Effector memory CD4-positive, alpha-beta T cell (primary cell): ENCODE measurements around the gene A3GALT2.

Source experiments
- DNase-seq, 3 donors: peaks; one replicate each; pipeline ENCODE4 v3.0.0-alpha.2; 2020
- H3K27ac ChIP-seq: 2 replicates; pipeline ENCODE4 v1.7.0; 2013; ENCODE audit warnings: mild to moderate bottlenecking, low read length, moderate library complexity; ENCODE audit not compliant: insufficient read depth, poor library complexity, severe bottlenecking
- H3K27me3 ChIP-seq: replicated peaks from 2 replicates; pipeline ENCODE4 v1.7.0; 2013; ENCODE audit warnings: mild to moderate bottlenecking, low read length; ENCODE audit not compliant: insufficient read depth, control insufficient read depth, poor library complexity, severe bottlenecking
- H3K36me3 ChIP-seq: 2 replicates; pipeline ENCODE4 v1.7.0; 2013; ENCODE audit warnings: mild to moderate bottlenecking, low read length, moderate library complexity; ENCODE audit not compliant: control insufficient read depth, insufficient read depth
- H3K4me1 ChIP-seq: 2 replicates; pipeline ENCODE4 v1.7.0; 2013; ENCODE audit warnings: low read length, mild to moderate bottlenecking; ENCODE audit not compliant: control insufficient read depth, insufficient read depth, poor library complexity, severe bottlenecking
- H3K4me3 ChIP-seq: 2 replicates; pipeline ENCODE4 v1.7.0; 2013; ENCODE audit warnings: low read length, low read depth, mild to moderate bottlenecking; ENCODE audit not compliant: insufficient read depth, poor library complexity, severe bottlenecking
- H3K9me3 ChIP-seq: 2 replicates; pipeline ENCODE4 v1.7.0; 2013; ENCODE audit warnings: mild to moderate bottlenecking, low read length, moderate library complexity; ENCODE audit not compliant: control insufficient read depth

Gene A3GALT2

DNA sequence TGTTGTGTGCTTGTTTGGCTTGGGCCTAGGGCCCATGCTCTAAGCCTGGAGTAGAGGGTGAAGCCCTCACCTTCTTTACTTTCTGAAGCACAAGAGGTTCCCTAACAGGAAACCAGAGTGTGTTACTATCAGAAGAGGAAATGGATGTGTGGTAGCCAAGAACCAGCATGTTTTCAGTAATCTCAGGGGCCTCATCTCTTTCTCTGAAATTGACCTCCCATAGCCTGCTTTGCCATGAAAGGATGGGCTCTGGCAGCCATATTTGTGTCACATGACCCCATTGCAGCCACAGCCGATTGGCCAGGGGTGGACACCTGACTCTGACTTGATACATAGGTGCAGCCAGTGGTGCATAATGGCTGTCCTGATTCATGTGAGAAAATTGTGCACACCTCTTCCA is 18.6 kb downstream of the A3GALT2 start:
- no peaks in the 10 kb centered on the region for H3K36me3 ChIP-seq
- no peak for DNase-seq
- H3K9me3 ChIP-seq: no peaks in the 10 kb centered on the region
- no peaks in the 10 kb centered on the region for H3K4me1 ChIP-seq
- H3K27me3 ChIP-seq: peaks cover 12% of the 10 kb centered on the region
- H3K4me3 ChIP-seq: no peak overlapping the region
- H3K27ac ChIP-seq: no peak overlapping the region

DNA sequence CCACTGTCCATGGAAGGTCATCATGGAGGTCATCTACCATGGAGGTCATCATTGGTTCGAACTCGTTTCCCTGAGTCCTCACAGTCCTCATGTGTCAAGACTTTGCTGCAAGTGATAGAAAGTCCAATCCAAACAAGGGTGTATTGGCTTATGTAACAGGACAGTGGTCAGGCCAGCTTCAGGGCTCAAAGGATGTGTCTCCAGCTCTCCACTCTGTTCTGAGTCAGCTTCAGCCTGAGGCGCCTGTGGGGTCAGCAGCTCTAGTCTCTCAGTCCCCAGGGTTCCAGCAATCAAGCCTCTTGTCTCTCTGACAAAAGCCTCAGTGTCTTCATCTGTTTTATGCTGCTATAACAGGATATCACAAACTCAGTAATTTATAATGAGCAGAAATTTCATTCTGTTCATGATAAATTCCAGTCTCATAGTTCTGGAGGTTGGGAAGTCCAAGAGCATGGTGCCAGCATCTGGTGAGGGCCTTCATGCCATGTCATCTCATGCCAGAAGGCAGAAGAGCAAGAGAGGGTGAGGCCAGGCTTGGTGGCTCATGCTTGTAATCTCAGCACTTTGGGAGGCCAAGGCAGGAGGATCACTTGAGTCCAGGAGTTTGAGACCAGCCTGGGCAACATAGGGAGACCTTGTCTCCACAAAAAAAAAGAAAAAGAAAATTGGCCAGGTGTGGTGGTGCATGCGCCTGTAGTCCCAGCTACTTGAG is 19.5 kb downstream of the A3GALT2 start:
- DNase-seq: no peak
- Histone ChIP-seq H3K27me3 (peaks cover 6% of the 10 kb centered on the region), H3K4me1 (no peaks in the 10 kb centered on the region), H3K9me3 (no peaks in the 10 kb centered on the region), H3K4me3 (no peak overlapping the region), H3K36me3 (no peaks in the 10 kb centered on the region), H3K27ac (no peak overlapping the region)

DNA sequence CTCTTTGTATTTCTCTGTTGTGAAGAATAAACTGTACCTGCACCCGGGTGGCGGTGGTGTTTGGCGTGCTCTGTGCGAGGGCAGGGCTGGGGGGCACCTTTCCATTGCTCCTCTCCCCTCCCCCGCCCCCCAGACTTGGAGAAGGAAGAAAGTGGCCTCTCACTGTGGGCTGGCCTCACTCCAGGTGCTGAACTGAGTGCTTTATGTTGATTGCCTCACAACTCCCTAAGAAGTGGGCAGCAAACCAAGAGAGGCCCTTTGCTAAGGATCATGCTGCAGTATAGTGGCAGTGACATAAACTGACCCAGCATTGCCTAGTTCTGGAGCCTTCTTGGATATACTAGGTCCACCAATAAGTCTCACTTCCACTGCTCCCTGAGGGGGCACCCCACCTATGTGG is 20.2 kb downstream of the A3GALT2 start:
- Histone ChIP-seq H3K27ac (no peak overlapping the region), H3K27me3 (no peaks in the 10 kb centered on the region), H3K4me3 (no peak overlapping the region), H3K4me1 (no peaks in the 10 kb centered on the region), H3K9me3 (no peaks in the 10 kb centered on the region), H3K36me3 (no peaks in the 10 kb centered on the region)
- DNase-seq: no peak

DNA sequence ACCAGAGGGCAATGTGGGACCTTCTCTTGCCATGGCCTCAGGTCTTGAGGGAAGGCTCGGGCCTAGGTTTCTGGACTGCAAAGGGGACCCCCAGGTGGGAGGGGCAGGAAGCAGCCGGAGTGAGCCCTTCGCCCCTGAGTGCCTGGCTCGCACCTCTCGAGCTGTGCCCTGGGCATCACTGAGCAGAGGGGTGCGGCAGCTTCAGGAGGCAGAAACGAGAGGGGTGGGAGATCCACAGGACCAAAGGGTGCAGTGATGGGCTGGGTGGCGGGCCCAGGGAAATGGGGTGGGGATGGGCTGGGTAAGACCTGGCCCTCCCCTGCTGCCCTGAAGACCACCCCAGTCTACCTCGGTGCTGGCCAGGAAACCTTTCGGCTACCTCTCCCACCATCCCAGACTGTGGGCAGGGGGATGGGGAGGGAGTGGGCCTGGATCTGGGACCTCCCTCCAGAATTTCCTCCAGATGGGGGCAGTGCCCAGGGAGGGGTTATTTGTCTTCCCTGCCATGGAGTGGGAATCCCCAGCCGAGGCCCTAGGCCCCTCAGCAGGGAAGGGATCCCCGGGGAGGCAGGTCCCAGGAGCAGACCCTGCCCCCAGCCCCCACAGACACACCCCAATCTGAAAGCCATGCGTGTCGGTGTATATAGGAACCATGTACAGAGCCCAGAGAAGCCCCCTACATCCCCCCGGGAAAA is 21.3 kb downstream of the A3GALT2 start:
- Histone ChIP-seq H3K9me3 (no peaks in the 10 kb centered on the region), H3K27ac (no peak overlapping the region), H3K4me1 (peaks cover 3% of the 10 kb centered on the region), H3K27me3 (no peaks in the 10 kb centered on the region), H3K36me3 (no peaks in the 10 kb centered on the region), H3K4me3 (no peak overlapping the region)
- no peak for DNase-seq

DNA sequence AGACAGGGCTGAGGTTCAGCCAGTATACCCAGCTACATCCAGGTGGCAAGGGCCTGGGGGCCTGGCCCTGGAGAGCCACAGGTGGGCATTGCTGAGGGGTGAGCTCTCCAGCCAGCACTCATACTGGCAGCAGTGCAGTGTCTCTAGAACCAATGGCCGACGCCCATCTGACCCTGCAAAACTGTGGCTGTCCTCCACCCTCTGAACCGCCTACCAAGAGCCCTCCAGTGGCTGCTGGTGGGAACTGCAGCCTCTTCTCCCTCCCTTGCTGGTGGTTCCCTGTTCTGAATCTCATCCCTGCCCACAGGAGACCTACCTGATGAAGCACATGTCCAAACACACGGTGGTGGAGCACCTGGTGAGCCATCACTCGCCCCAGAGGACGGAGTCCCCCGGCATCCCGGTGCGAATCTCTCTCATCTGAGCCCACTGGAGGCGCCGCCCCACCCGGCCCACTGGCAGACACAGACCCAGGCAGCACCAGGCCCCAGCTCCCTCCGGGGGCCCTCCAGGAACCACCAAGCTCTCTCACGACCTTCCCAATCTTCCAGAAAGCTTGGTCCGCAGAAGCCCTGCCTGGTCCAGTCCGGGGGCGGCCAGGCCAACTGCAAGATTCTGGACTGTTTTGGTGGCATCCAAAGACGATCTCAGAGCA is 22.1 kb downstream of the A3GALT2 start:
- peak in 2 of 3 donors; percentile 15 to 23 for DNase-seq
- H3K9me3 ChIP-seq: no peaks in the 10 kb centered on the region
- H3K27ac ChIP-seq: no peak overlapping the region
- peaks cover 3% of the 10 kb centered on the region for H3K4me1 ChIP-seq
- H3K27me3 ChIP-seq: no peaks in the 10 kb centered on the region
- H3K36me3 ChIP-seq: no peaks in the 10 kb centered on the region
- no peak overlapping the region for H3K4me3 ChIP-seq

DNA sequence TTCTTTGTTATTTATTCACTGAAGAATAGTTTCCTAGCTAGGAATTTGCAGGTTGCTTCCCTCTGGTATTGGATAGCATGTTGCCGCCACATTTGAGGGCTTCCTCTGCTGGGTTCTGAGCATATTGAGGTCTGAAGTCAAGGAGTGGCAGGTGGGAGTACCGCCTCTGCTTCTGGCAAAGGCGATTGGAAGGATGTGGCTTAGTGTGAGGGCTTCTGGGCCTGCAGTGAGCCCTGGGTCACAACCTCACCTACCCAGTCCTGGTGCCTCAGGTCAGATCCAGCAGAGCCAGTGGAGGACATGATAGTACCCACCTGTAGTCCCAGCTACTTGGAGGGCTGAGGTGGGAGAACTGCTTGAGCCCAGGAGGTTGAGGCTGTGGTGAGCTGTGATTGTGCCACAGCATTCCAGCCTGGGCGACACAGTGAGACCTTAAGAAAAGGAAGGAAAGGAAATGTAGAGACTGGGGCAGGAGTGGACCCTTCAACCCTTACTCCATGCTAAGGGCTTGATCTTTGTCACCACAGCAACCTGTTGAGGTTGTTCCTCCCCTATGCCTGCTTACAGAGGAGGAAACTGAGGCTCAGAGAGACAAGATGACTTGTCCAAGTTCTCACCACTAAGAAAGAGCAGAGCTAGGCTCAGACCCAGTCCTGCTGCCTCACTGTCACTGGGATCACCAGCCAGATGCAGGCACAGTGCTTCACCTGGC is 22.8 kb downstream of the A3GALT2 start:
- DNase-seq: no peak
- Histone ChIP-seq H3K4me3 (no peak overlapping the region), H3K36me3 (peaks cover 2% of the 10 kb centered on the region), H3K9me3 (no peaks in the 10 kb centered on the region), H3K4me1 (peaks cover 3% of the 10 kb centered on the region), H3K27ac (no peak overlapping the region), H3K27me3 (no peaks in the 10 kb centered on the region)

DNA sequence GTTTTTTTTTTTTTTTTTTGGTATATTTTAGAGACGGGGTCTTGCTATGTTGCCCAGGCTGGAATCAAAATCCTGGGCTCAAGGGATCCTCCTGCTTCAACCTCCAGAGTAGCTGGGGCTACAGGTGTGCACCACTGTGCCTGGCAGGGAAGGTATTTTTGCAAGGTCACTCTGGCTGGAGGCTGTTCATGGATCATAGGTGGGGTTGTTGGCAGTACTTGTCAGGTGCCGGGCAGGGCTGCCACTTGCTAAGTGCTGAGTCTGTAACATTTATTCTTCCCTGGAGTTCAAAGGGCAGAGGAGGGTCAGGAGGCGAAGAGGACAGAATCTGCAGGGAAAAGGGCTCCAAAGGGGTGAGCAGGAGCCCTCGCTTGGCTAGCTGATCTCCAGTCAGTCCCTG is 24.1 kb downstream of the A3GALT2 start:
- no peaks in the 10 kb centered on the region for H3K27me3 ChIP-seq
- no peak for DNase-seq
- peaks cover 3% of the 10 kb centered on the region for H3K4me1 ChIP-seq
- no peaks in the 10 kb centered on the region for H3K9me3 ChIP-seq
- H3K27ac ChIP-seq: no peak overlapping the region
- no peak overlapping the region for H3K4me3 ChIP-seq
- peaks cover 6% of the 10 kb centered on the region for H3K36me3 ChIP-seq

DNA sequence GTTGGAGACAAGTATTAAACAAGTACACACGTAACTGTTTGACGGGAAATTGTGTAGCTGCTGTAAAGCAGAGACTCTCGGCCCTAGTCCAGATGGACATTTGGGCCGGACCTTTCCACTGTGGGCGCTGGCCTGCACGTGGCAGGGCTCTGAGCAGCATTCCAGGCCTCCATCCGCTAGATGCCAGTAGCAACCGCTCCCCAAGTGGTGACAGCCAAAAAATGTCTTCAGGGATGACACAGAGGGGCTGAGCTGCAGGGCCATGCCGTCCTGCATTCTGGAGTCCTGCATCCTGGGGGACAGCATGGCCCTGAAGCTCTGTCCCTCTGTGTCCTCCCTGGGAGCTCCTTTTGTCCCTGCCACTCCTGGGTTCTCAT is 24.8 kb downstream of the A3GALT2 start:
- Histone ChIP-seq H3K27ac (no peak overlapping the region), H3K9me3 (no peaks in the 10 kb centered on the region), H3K36me3 (peaks cover 6% of the 10 kb centered on the region), H3K4me1 (peaks cover 3% of the 10 kb centered on the region), H3K27me3 (no peaks in the 10 kb centered on the region), H3K4me3 (no peak overlapping the region)
- DNase-seq: no peak

DNA sequence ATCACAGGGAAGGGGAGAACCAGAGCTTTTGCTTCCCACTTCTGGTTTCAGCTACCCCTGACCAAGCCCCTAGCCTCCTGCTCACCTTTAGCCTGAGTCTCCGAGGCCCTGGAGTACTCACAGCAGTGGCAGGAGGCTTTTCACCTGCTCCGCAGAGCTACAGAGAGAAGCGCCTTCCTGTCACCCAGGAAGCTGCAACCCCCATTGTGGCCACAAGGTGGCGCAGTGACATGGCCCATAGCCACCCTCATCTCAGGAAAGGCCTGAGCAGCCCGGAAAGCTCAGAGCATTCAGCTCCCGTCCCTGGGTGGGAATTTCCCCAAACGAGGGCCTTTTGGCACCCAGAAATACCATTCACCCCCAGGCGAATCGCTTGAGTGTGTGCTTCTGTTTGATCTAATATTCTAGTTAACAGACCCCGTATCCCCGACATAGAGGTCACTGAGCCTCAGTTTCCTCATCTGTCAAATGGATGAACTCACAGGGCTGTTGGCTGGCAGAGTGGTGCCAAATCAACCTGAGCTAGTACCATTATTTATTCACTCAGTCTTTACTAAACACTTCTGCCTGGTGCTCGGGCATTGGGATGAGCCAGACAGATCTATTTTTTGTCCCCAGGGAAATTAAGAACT is 25.3 kb downstream of the A3GALT2 start:
- Histone ChIP-seq H3K36me3 (peaks cover 6% of the 10 kb centered on the region), H3K27ac (no peak overlapping the region), H3K4me3 (no peak overlapping the region), H3K27me3 (no peaks in the 10 kb centered on the region), H3K4me1 (peaks cover 3% of the 10 kb centered on the region), H3K9me3 (no peaks in the 10 kb centered on the region)
- peak; percentile 69 to 74 (median 69) for DNase-seq
